NCI-H187 (cell line): Measurements from ENCODE around the gene PMM2.

Source experiments
- DNase-seq, 2 experiments: peaks; one replicate each; lab custom pipeline; 2025; lab: John Stamatoyannopoulos, UW

Gene PMM2

GRCh38 chr16:8887952-8888560 lies 90.4 kb downstream of the PMM2 start:
- no peak for DNase-seq

- no peak for DNase-seq
These were observed 91.6 kb downstream of the PMM2 start for GRCh38 chr16:8888951-8889892.

- no peak for DNase-seq
These were observed 92.4 kb downstream of the PMM2 start for GRCh38 chr16:8889893-8890548.

- no peak for DNase-seq
These were observed 92.9 kb downstream of the PMM2 start for GRCh38 chr16:8890549-8890921.

- DNase-seq = no peak
These were observed 94.5 kb downstream of the PMM2 start for GRCh38 chr16:8892101-8892575.

GRCh38 chr16:8893426-8893825 lies 95.8 kb downstream of the PMM2 start:
- no peak for DNase-seq

- DNase-seq = no peak
These were observed 96.5 kb downstream of the PMM2 start for GRCh38 chr16:8893976-8894690.

GRCh38 chr16:8894736-8895334 lies 97.2 kb downstream of the PMM2 start:
- DNase-seq = no peak

GRCh38 chr16:8898660-8899318 lies 101.2 kb downstream of the PMM2 start:
- no peak for DNase-seq
